Measurements from ENCODE around the gene OR6Y1. TPM values are rescaled to one million over a fixed set of nuclear protein-coding genes. Genes with fewer than 3 reads are reported as not detected.

OR6Y1 gene
- total and polyA plus RNA-seq, 2 experiments from 2014 or later = not detected

GRCh38 chr1:158506369-158506987 is 47.7 kb downstream of the OR6Y1 start:
- TF ChIP-seq CTCF (IDR thresholded peaks at IDR 0.05; ENCODE audit: low read depth, low read length) = peak; percentile 63
- no peaks in the 10 kb centered on the region for H3K36me3 ChIP-seq
- H3K27ac ChIP-seq = no peak overlapping the region
- H3K27me3 ChIP-seq = no peaks in the 10 kb centered on the region
- peaks cover 20% of the 10 kb centered on the region for H3K4me1 ChIP-seq (ENCODE audit: low read depth)
- DNase-seq (ENCODE audit: low read depth in 1 of 2, low spot score in 1 of 2) = peak; percentile 55 to 68
- no peak overlapping the region for H3K4me3 ChIP-seq
- H3K9me3 ChIP-seq (ENCODE audit: low read depth) = no peaks in the 10 kb centered on the region

- Histone ChIP-seq H3K27me3 (no peaks in the 10 kb centered on the region), H3K36me3 (no peaks in the 10 kb centered on the region), H3K4me1 (ENCODE audit: low read depth) (no peaks in the 10 kb centered on the region), H3K9me3 (ENCODE audit: low read depth) (no peaks in the 10 kb centered on the region), H3K27ac (no peak overlapping the region), H3K4me3 (no peak overlapping the region)
- peak; percentile 24 for TF ChIP-seq CTCF (IDR thresholded peaks at IDR 0.05; ENCODE audit: low read depth, low read length)
- DNase-seq (ENCODE audit: low read depth in 1 of 2, low spot score in 1 of 2) = peak; percentile 22 to 36
These were observed 57.8 kb downstream of the OR6Y1 start for GRCh38 chr1:158496374-158496773.

- Histone ChIP-seq H3K27ac (no peak overlapping the region), H3K27me3 (no peaks in the 10 kb centered on the region), H3K4me1 (ENCODE audit: low read depth) (no peaks in the 10 kb centered on the region), H3K4me3 (no peak overlapping the region), H3K9me3 (ENCODE audit: low read depth) (no peaks in the 10 kb centered on the region), H3K36me3 (no peaks in the 10 kb centered on the region)
- no peak for TF ChIP-seq CTCF (IDR thresholded peaks at IDR 0.05; ENCODE audit: low read depth, low read length)
- DNase-seq (ENCODE audit: low read depth in 1 of 2, low spot score in 1 of 2) = no peak
These were observed 59.4 kb downstream of the OR6Y1 start for GRCh38 chr1:158494796-158495195.

Other genes with a start within 250 kb of the OR6Y1 start
- not detected in 2 replicates for gene CD1B, start 222.9 kb downstream of the OR6Y1 start, total RNA-seq
- not detected in 2 replicates for gene CD1B, start 222.9 kb downstream of the OR6Y1 start, polyA plus RNA-seq
- not detected in 2 replicates for gene CD1E, start 200.5 kb downstream of the OR6Y1 start, total RNA-seq
- gene CD1E, start 200.5 kb downstream of the OR6Y1 start, polyA plus RNA-seq = not detected in 2 replicates
- not detected in 2 replicates for gene OR10T2, start 154.9 kb downstream of the OR6Y1 start, total RNA-seq
- not detected in 2 replicates for gene OR10T2, start 154.9 kb downstream of the OR6Y1 start, polyA plus RNA-seq
- not detected in 2 replicates for gene OR10K2, start 128.2 kb downstream of the OR6Y1 start, total RNA-seq
- gene OR10K2, start 128.2 kb downstream of the OR6Y1 start, polyA plus RNA-seq = not detected in 2 replicates
- not detected in 2 replicates for gene OR10K1, start 92.6 kb downstream of the OR6Y1 start, total RNA-seq
- not detected in 2 replicates for gene OR10K1, start 92.6 kb downstream of the OR6Y1 start, polyA plus RNA-seq
- not detected in 2 replicates for gene OR10R2, start 82.2 kb downstream of the OR6Y1 start, total RNA-seq
- not detected in 2 replicates for gene OR10R2, start 82.2 kb downstream of the OR6Y1 start, polyA plus RNA-seq
- not detected in 2 replicates for gene OR6P1, start 16.2 kb upstream of the OR6Y1 start, total RNA-seq
- gene OR6P1, start 16.2 kb upstream of the OR6Y1 start, polyA plus RNA-seq = not detected in 2 replicates
- not detected in 2 replicates for gene OR10X1, start 25.5 kb upstream of the OR6Y1 start, total RNA-seq
- not detected in 2 replicates for gene OR10X1, start 25.5 kb upstream of the OR6Y1 start, polyA plus RNA-seq
- not detected in 2 replicates for gene OR10Z1, start 50.9 kb upstream of the OR6Y1 start, total RNA-seq
- not detected in 2 replicates for gene OR10Z1, start 50.9 kb upstream of the OR6Y1 start, polyA plus RNA-seq
- gene SPTA1, start 132.3 kb upstream of the OR6Y1 start, total RNA-seq = 0.42 and 1.8 TPM in 2 replicates
- gene SPTA1, start 132.3 kb upstream of the OR6Y1 start, polyA plus RNA-seq = 0.45 and 0.56 TPM in 2 replicates
- gene OR6K2, start 146.2 kb upstream of the OR6Y1 start, total RNA-seq = not detected in 2 replicates
- not detected in 2 replicates for gene OR6K2, start 146.2 kb upstream of the OR6Y1 start, polyA plus RNA-seq
- not detected in 2 replicates for gene OR6K3, start 166.3 kb upstream of the OR6Y1 start, total RNA-seq
- gene OR6K3, start 166.3 kb upstream of the OR6Y1 start, polyA plus RNA-seq = not detected in 2 replicates
- gene OR6K6, start 200.3 kb upstream of the OR6Y1 start, total RNA-seq = not detected in 2 replicates
- gene OR6K6, start 200.3 kb upstream of the OR6Y1 start, polyA plus RNA-seq = not detected in 2 replicates
- not detected in 2 replicates for gene OR6N1, start 217.8 kb upstream of the OR6Y1 start, total RNA-seq
- gene OR6N1, start 217.8 kb upstream of the OR6Y1 start, polyA plus RNA-seq = not detected in 2 replicates
- not detected in 2 replicates for gene OR6N2, start 226.8 kb upstream of the OR6Y1 start, total RNA-seq
- not detected in 2 replicates for gene OR6N2, start 226.8 kb upstream of the OR6Y1 start, polyA plus RNA-seq

All from cardiac muscle cell (in vitro differentiated cells and primary cell).